H1 (cell line): Measurements from ENCODE around the gene PRPF6. TPM values are rescaled to one million over a fixed set of nuclear protein-coding genes. Genes with fewer than 3 reads are reported as not detected.

Experiments used
- CTCF ChIA-PET: fragments of 300-600 bp; sonication (Branson Sonifier 250); formaldehyde crosslinking; loops from one replicate; lab custom pipeline; 2021; ENCODE audit not compliant: partially characterized antibody; lab: Charles Lee
- POLR2A ChIA-PET: fragments of 300-600 bp; sonication (Branson Sonifier 250); formaldehyde crosslinking; loops from one replicate; lab custom pipeline; 2021; ENCODE audit warnings: inconsistent platforms; ENCODE audit not compliant: partially characterized antibody; lab: Charles Lee
- DNase-seq, 2 experiments: peaks; one replicate each; pipeline versions ENCODE4 v3.0.0 to v3.0.0-alpha.2; 2010 to 2022; ENCODE audit warnings: low spot score in 2 of 2, low read depth in 1 of 2, mixed read lengths in 1 of 2
- FAIRE-seq: peaks from 2 replicates; lab custom pipeline; 2011; peaks lifted over from hg19 to GRCh38; lab: Jason Lieb, UNC
- H2AFZ ChIP-seq: 2 replicates; pipeline ENCODE4 v1.8.1; 2012; ENCODE audit warnings: low read length, inconsistent platforms
- H2AK5ac ChIP-seq: 2 replicates; pipeline ENCODE4 v1.6.1; 2013; ENCODE audit warnings: low read depth, low read length
- H2BK120ac ChIP-seq: replicated peaks from 2 replicates; pipeline ENCODE3; 2013; ENCODE audit warnings: low read depth, low read length, inconsistent platforms
- H2BK12ac ChIP-seq: 2 replicates; pipeline ENCODE4 v1.6.1; 2013; ENCODE audit warnings: low read depth, low read length
- H2BK15ac ChIP-seq: 2 replicates; pipeline ENCODE4 v1.6.1; 2013; ENCODE audit warnings: low read length
- H2BK20ac ChIP-seq: 2 replicates; pipeline ENCODE4 v1.6.1; 2013; ENCODE audit warnings: low read length
- H2BK5ac ChIP-seq: 2 replicates; pipeline ENCODE4 v1.6.1; 2013; ENCODE audit warnings: low read depth, low read length
- H3K14ac ChIP-seq: 2 replicates; pipeline ENCODE4 v1.6.1; 2013; ENCODE audit warnings: inconsistent platforms; ENCODE audit not compliant: insufficient read length
- H3K18ac ChIP-seq: 2 replicates; pipeline ENCODE4 v1.6.1; 2013; ENCODE audit warnings: low read length; ENCODE audit errors: extremely low read depth
- H3K23ac ChIP-seq: 2 replicates; pipeline ENCODE4 v1.6.1; 2013; ENCODE audit warnings: inconsistent platforms; ENCODE audit not compliant: insufficient read length
- H3K23me2 ChIP-seq: 2 replicates; pipeline ENCODE4 v1.6.1; 2013; ENCODE audit warnings: low read depth, low read length
- H3K27ac ChIP-seq: 2 replicates; pipeline ENCODE4 v1.6.1; 2011; ENCODE audit warnings: low read depth, low read length, inconsistent platforms
- H3K27me3 ChIP-seq, 4 experiments: replicated peaks in 1 of 4; 1 replicate in 1 of 4; 2 replicates in 3 of 4; pipeline versions ENCODE4 v1.6.1 to v1.8.1; 2011 to 2013; ENCODE audit warnings: low read length in 3 of 4, mild to moderate bottlenecking in 3 of 4, inconsistent platforms in 2 of 4, mixed read lengths in 2 of 4, moderate library complexity in 1 of 4; ENCODE audit not compliant: control insufficient read depth in 3 of 4, insufficient read depth in 3 of 4; ENCODE audit errors: extremely low read depth in 1 of 4
- H3K36me3 ChIP-seq, 4 experiments: 2 replicates each; pipeline versions ENCODE4 v1.6.1 to v1.8.1; 2011 to 2013; ENCODE audit warnings: mild to moderate bottlenecking in 4 of 4, low read length in 3 of 4, moderate library complexity in 2 of 4, control low read depth in 1 of 4, inconsistent platforms in 1 of 4; ENCODE audit not compliant: insufficient read depth in 4 of 4, control insufficient read depth in 2 of 4
- H3K4ac ChIP-seq: replicated peaks from 2 replicates; pipeline ENCODE3; 2013; ENCODE audit warnings: low read length, low read depth, mixed read lengths, inconsistent platforms; ENCODE audit not compliant: insufficient read length
- H3K4me1 ChIP-seq, 4 experiments: replicated peaks in 1 of 4; 1 replicate in 1 of 4; 2 replicates in 3 of 4; pipeline versions ENCODE4 v1.6.1 to v1.8.1; 2011 to 2013; ENCODE audit warnings: low read length in 3 of 4, inconsistent platforms in 2 of 4, mixed read lengths in 1 of 4; ENCODE audit not compliant: insufficient read depth in 4 of 4, control insufficient read depth in 3 of 4
- H3K4me2 ChIP-seq, 2 experiments: 2 replicates each; pipeline versions ENCODE4 v1.6.1 to v1.8.1; 2011 to 2013; ENCODE audit warnings: low read depth in 2 of 2, low read length in 2 of 2, control low read depth in 1 of 2, inconsistent platforms in 1 of 2, mild to moderate bottlenecking in 1 of 2; ENCODE audit not compliant: insufficient read depth in 1 of 2
- H3K4me3 ChIP-seq, 4 experiments: fragments of 200-600, 300-600 bp in 1 of 4; sonication (generic), shearing (Covaris generic), sonication (Bioruptor Twin) in 1 of 4; 2 replicates each; pipeline versions ENCODE4 v1.5.1 to v1.8.1; 2011 to 2016; ENCODE audit warnings: low read length in 4 of 4, low read depth in 3 of 4, control low read depth in 2 of 4, inconsistent platforms in 2 of 4, mild to moderate bottlenecking in 2 of 4, mixed read lengths in 1 of 4, moderate library complexity in 1 of 4; ENCODE audit not compliant: insufficient read depth in 2 of 4; ENCODE audit errors: extremely low read depth in 1 of 4
- H3K56ac ChIP-seq: replicated peaks from 2 replicates; pipeline ENCODE3; 2013; ENCODE audit warnings: low read depth, mild to moderate bottlenecking, mixed read lengths, low read length, inconsistent platforms; ENCODE audit not compliant: insufficient read length
- H3K79me1 ChIP-seq: 2 replicates; pipeline ENCODE4 v1.6.1; 2013; ENCODE audit warnings: low read depth, low read length, control low read depth
- H3K79me2 ChIP-seq, 2 experiments: 2 replicates each; pipeline versions ENCODE4 v1.6.1 to v1.8.1; 2012 to 2013; ENCODE audit warnings: low read length in 2 of 2, mild to moderate bottlenecking in 2 of 2, inconsistent platforms in 1 of 2; ENCODE audit not compliant: insufficient read depth in 2 of 2, control insufficient read depth in 1 of 2
- H3K9ac ChIP-seq, 4 experiments: replicated peaks in 1 of 4; 1 replicate in 1 of 4; 2 replicates in 3 of 4; pipeline versions ENCODE4 v1.6.1 to v1.8.1; 2011 to 2013; ENCODE audit warnings: low read depth in 3 of 4, low read length in 3 of 4, control low read depth in 2 of 4, mild to moderate bottlenecking in 2 of 4, moderate library complexity in 2 of 4, inconsistent platforms in 1 of 4; ENCODE audit errors: extremely low read depth in 1 of 4
- H3K9me3 ChIP-seq, 2 experiments: 2 replicates each; pipeline versions ENCODE4 v1.6.1 to v1.8.1; 2012 to 2013; ENCODE audit warnings: mild to moderate bottlenecking in 2 of 2, moderate library complexity in 2 of 2, control low read depth in 1 of 2, inconsistent platforms in 1 of 2, low read depth in 1 of 2, low read length in 1 of 2, mixed read lengths in 1 of 2; ENCODE audit not compliant: insufficient read depth in 2 of 2
- H4K20me1 ChIP-seq, 2 experiments: replicated peaks in 1 of 2; 2 replicates each; pipeline versions ENCODE3 to v1.8.1; 2011 to 2013; ENCODE audit warnings: inconsistent platforms in 2 of 2, low read length in 2 of 2, mild to moderate bottlenecking in 1 of 2; ENCODE audit not compliant: insufficient read depth in 2 of 2, control insufficient read depth in 1 of 2
- H4K5ac ChIP-seq: 2 replicates; pipeline ENCODE4 v1.6.1; 2013; ENCODE audit warnings: low read length, low read depth, mixed read lengths, inconsistent platforms; ENCODE audit not compliant: insufficient read length
- H4K8ac ChIP-seq: 2 replicates; pipeline ENCODE4 v1.8.0; 2013; ENCODE audit warnings: mild to moderate bottlenecking, moderate library complexity, low read length, inconsistent platforms; ENCODE audit not compliant: insufficient read depth; ENCODE audit errors: extremely low read depth
- H4K91ac ChIP-seq: replicated peaks from 2 replicates; pipeline ENCODE3; 2013; ENCODE audit warnings: low read length, mixed read lengths, inconsistent platforms; ENCODE audit not compliant: insufficient read length
- CEBPB ChIP-seq: IDR thresholded peaks from 2 replicates; pipeline ENCODE4 v1.6.1; 2012; ENCODE audit warnings: low read depth, low read length
- EZH2 ChIP-seq: fragments of 200-600 bp; sonication (generic); IDR thresholded peaks from 2 replicates; pipeline ENCODE4 v1.7.1; 2012; ENCODE audit warnings: low read depth, mild to moderate bottlenecking, moderate library complexity, low read length, inconsistent platforms; ENCODE audit not compliant: severe bottlenecking
- SUZ12 ChIP-seq: fragments of 200-600 bp; sonication (generic); IDR thresholded peaks from 2 replicates; pipeline ENCODE4 v1.6.1; 2012; ENCODE audit warnings: mild to moderate bottlenecking, inconsistent platforms, low read length, moderate library complexity, mixed read lengths
- WGBS, 2 experiments: shearing (Covaris generic) in 1 of 2; methylation state at CpG; one replicate each; pipeline versions ENCODE4 v1.1.6 to v1.1.7; 2013 to 2015; ENCODE audit warnings: low lambda C conversion rate in 2 of 2, mixed read lengths in 2 of 2, inconsistent platforms in 1 of 2, low coverage in 1 of 2, missing lambda C conversion rate in 1 of 2; ENCODE audit not compliant: insufficient replicate concordance in 2 of 2, insufficient coverage in 1 of 2, insufficient read length in 1 of 2; ENCODE audit errors: extremely low coverage in 1 of 2, missing lambda C conversion rate in 1 of 2; 5-methylcytosine and 5-hydroxymethylcytosine counted together
- polyA plus RNA-seq, 7 experiments: library from polyadenylated mRNA; depleted of rRNA in 3 of 7; stranded (reverse) in 5 of 7; unstranded in 2 of 7; fragments of >200 nt in 5 of 7; fragments of 200-250 nt in 2 of 7; gene quantifications; 1 replicate in 5 of 7; 2 replicates in 1 of 7; 4 replicates in 1 of 7; pipeline versions ENCODE4 v1.2.1 to v1.2.3, GENCODE V29; 2011 to 2013; ENCODE audit warnings: missing spikeins in 2 of 7, mixed read lengths in 2 of 7
- total RNA-seq: library from RNA; stranded (reverse); fragmentation: NEBNext Ultra II Directional; extraction: Animal tissue kit (Norgen Biotek cat#: 25700); gene quantifications from 2 replicates; pipeline ENCODE4 v1.2.1, GENCODE V29; 2021

The PRPF6 gene
- total and polyA plus RNA-seq, 2 of the 8 experiments (the other 6 are each of a cell fraction or from before 2014, with no cell fraction given) = 27.9 to 76.9 TPM

DNA sequence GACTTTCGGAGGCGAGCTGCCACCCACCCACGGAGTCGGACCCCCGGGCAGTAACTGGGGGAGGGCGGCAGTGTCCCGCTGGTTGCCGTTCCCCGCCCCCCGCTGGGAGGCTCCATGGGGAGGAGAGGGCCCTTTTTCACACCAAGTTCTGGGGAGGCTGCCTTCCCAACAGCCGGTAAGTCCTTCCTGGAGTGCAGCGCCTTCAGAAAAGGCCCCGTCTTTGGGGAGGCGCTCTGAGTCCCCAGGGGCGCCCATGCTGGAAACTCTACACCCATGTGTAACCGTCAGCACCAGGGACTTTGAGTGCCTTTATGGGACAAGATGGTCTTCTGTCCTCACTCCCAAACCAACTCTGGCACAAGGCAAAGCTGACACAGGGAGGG lies 68.9 kb downstream of the PRPF6 start:
- Histone ChIP-seq H4K8ac (no peak overlapping the region; the same call in 1 of the 2 replicates), H3K14ac (no peak overlapping the region), H3K4me2 (peak overlapping the region; percentile 17 to 53; a peak in 3 of 4 replicates), H3K4ac (no peak overlapping the region), H2BK12ac (no peak overlapping the region), H3K27ac (no peak overlapping the region), H3K4me3 (peak overlapping the region in 1 of 4 experiments; percentile 38; a peak in 1 of 8 replicates), H3K23ac (no peak overlapping the region), H3K79me1 (no peaks in the 10 kb centered on the region), H2BK120ac (no peak overlapping the region), H3K18ac (no peak overlapping the region; the same call in 1 of the 2 replicates), H3K56ac (no peak overlapping the region), H3K27me3 (peaks cover 44 to 68% (median 60%) of the 10 kb centered on the region in 4 experiments), H4K20me1 (no peaks in the 10 kb centered on the region), H3K79me2 (no peaks in the 10 kb centered on the region), H3K36me3 (peaks cover 0 to 10% (median 0%) of the 10 kb centered on the region in 4 experiments; a peak in 1 of 8 replicates), H3K9me3 (no peaks in the 10 kb centered on the region), H2BK15ac (no peak overlapping the region), H2BK5ac (no peak overlapping the region), H3K9ac (no peak overlapping the region), H3K23me2 (peaks cover 4% of the 10 kb centered on the region; the same call in 1 of the 2 replicates), H4K91ac (no peak overlapping the region), H3K4me1 (peaks cover 0 to 35% (median 13%) of the 10 kb centered on the region in 4 experiments; a peak in 6 of 7 replicates), H2AK5ac (0 out of 2 replicates have a peak overlapping the region, but pooled peaks have one; percentile 39), H2AFZ (no peak overlapping the region), H4K5ac (no peak overlapping the region), H2BK20ac (no peak overlapping the region)
- TF ChIP-seq SUZ12 = peak; percentile 64
- TF ChIP-seq CEBPB = no peak
- TF ChIP-seq EZH2 = peak; percentile 47
- no peak for DNase-seq
- ChIA-PET POLR2A (interaction anchor here (0.6 to 2.0 kb wide), 4 partner anchors 10 to 206 kb away, joined by 3 to 9 read pairs (median 3); partner anchors contain the start of gene PCMTD2), CTCF (interaction anchor here (0.6 to 15.0 kb wide), 5 partner anchors 9 to 1650 kb away, joined by 3 to 139 read pairs (median 25); partner anchors contain the start of genes LKAAEAR1, OPRL1 and RGS19)
- 46% methylated on average over 16 of the region's 16 CpGs; no CpG with 5 or more reads in 1 of the 2 experiments for WGBS, 2 experiments
- no peak for FAIRE-seq
